Measurements from ENCODE around the gene PDE3A.
"Not testable (repeated sequence)": the region's sequence is repeated elsewhere in the genome, so short reads cannot be mapped to it uniquely, and the experiment has no call there.

The PDE3A gene

GRCh38 chr12:20588042-20588441, 219.7 kb downstream of the PDE3A start:
- Histone ChIP-seq H3K9me3 (ENCODE audit: control insufficient read depth, insufficient read depth, low read length) (no peaks in the 10 kb centered on the region), H3K36me3 (ENCODE audit: control insufficient read depth, insufficient read depth, low read length) (no peaks in the 10 kb centered on the region), H3K27ac (ENCODE audit: low read length) (no peak overlapping the region), H3K4me1 (ENCODE audit: control insufficient read depth, insufficient read depth, low read length) (no peaks in the 10 kb centered on the region; the same call in 1 of the 2 replicates), H3K27me3 (ENCODE audit: control insufficient read depth, insufficient read depth, low read length) (no peaks in the 10 kb centered on the region), H3K4me3 (ENCODE audit: low read length) (no peak overlapping the region)
- DNase-seq (ENCODE audit: low read depth, low spot score): no peak
- WGBS (ENCODE audit: insufficient coverage, insufficient read length): no CpG with 5 or more reads among the region's 3 CpGs

- no peaks in the 10 kb centered on the region for H3K9me3 ChIP-seq (ENCODE audit: control insufficient read depth, insufficient read depth, low read length)
- H3K27ac ChIP-seq (ENCODE audit: low read length): no peak overlapping the region
- WGBS (ENCODE audit: insufficient coverage, insufficient read length): no CpG with 5 or more reads among the region's 3 CpGs
- H3K27me3 ChIP-seq (ENCODE audit: control insufficient read depth, insufficient read depth, low read length): no peaks in the 10 kb centered on the region
- H3K4me3 ChIP-seq (ENCODE audit: low read length): no peak overlapping the region
- no peaks in the 10 kb centered on the region for H3K36me3 ChIP-seq (ENCODE audit: control insufficient read depth, insufficient read depth, low read length)
- no peak for DNase-seq (ENCODE audit: low read depth, low spot score)
- no peaks in the 10 kb centered on the region; the same call in 1 of the 2 replicates for H3K4me1 ChIP-seq (ENCODE audit: control insufficient read depth, insufficient read depth, low read length)
Observed at GRCh38 chr12:20590570-20590969, 222.2 kb downstream of the PDE3A start.

GRCh38 chr12:20592556-20592955, 224.2 kb downstream of the PDE3A start:
- Histone ChIP-seq H3K27me3 (ENCODE audit: control insufficient read depth, insufficient read depth, low read length) (no peaks in the 10 kb centered on the region), H3K9me3 (ENCODE audit: control insufficient read depth, insufficient read depth, low read length) (no peaks in the 10 kb centered on the region), H3K36me3 (ENCODE audit: control insufficient read depth, insufficient read depth, low read length) (no peaks in the 10 kb centered on the region), H3K4me1 (ENCODE audit: control insufficient read depth, insufficient read depth, low read length) (no peaks in the 10 kb centered on the region; the same call in 1 of the 2 replicates), H3K4me3 (ENCODE audit: low read length) (no peak overlapping the region), H3K27ac (ENCODE audit: low read length) (no peak overlapping the region)
- no peak for DNase-seq (ENCODE audit: low read depth, low spot score)
- WGBS (ENCODE audit: insufficient coverage, insufficient read length): no CpG with 5 or more reads among the region's 2 CpGs

GRCh38 chr12:20593611-20594010, 225.3 kb downstream of the PDE3A start:
- H3K27me3 ChIP-seq (ENCODE audit: control insufficient read depth, insufficient read depth, low read length): no peaks in the 10 kb centered on the region
- DNase-seq (ENCODE audit: low read depth, low spot score): no peak
- no peak overlapping the region for H3K27ac ChIP-seq (ENCODE audit: low read length)
- H3K4me1 ChIP-seq (ENCODE audit: control insufficient read depth, insufficient read depth, low read length): no peaks in the 10 kb centered on the region
- no peak overlapping the region for H3K4me3 ChIP-seq (ENCODE audit: low read length)
- H3K9me3 ChIP-seq (ENCODE audit: control insufficient read depth, insufficient read depth, low read length): no peaks in the 10 kb centered on the region
- no CpG with 5 or more reads among the region's 3 CpGs for WGBS (ENCODE audit: insufficient coverage, insufficient read length)
- H3K36me3 ChIP-seq (ENCODE audit: control insufficient read depth, insufficient read depth, low read length): no peaks in the 10 kb centered on the region

GRCh38 chr12:20596061-20596460, 227.7 kb downstream of the PDE3A start:
- Histone ChIP-seq H3K27ac (ENCODE audit: low read length) (no peak overlapping the region), H3K36me3 (ENCODE audit: control insufficient read depth, insufficient read depth, low read length) (no peaks in the 10 kb centered on the region), H3K4me1 (ENCODE audit: control insufficient read depth, insufficient read depth, low read length) (no peaks in the 10 kb centered on the region), H3K9me3 (ENCODE audit: control insufficient read depth, insufficient read depth, low read length) (no peaks in the 10 kb centered on the region), H3K4me3 (ENCODE audit: low read length) (no peak overlapping the region), H3K27me3 (ENCODE audit: control insufficient read depth, insufficient read depth, low read length) (no peaks in the 10 kb centered on the region)
- DNase-seq (ENCODE audit: low read depth, low spot score): no peak
- WGBS (ENCODE audit: insufficient coverage, insufficient read length): no CpG with 5 or more reads among the region's 1 CpG

- Histone ChIP-seq H3K36me3 (ENCODE audit: control insufficient read depth, insufficient read depth, low read length) (no peaks in the 10 kb centered on the region), H3K27me3 (ENCODE audit: control insufficient read depth, insufficient read depth, low read length) (no peaks in the 10 kb centered on the region), H3K9me3 (ENCODE audit: control insufficient read depth, insufficient read depth, low read length) (no peaks in the 10 kb centered on the region), H3K27ac (ENCODE audit: low read length) (no peak overlapping the region), H3K4me1 (ENCODE audit: control insufficient read depth, insufficient read depth, low read length) (no peaks in the 10 kb centered on the region), H3K4me3 (ENCODE audit: low read length) (no peak overlapping the region)
- DNase-seq (ENCODE audit: low read depth, low spot score): no peak
Observed at GRCh38 chr12:20599757-20600156, 231.4 kb downstream of the PDE3A start.

- H3K27ac ChIP-seq (ENCODE audit: low read length): no peak overlapping the region
- no peak overlapping the region for H3K4me3 ChIP-seq (ENCODE audit: low read length)
- H3K4me1 ChIP-seq (ENCODE audit: control insufficient read depth, insufficient read depth, low read length): no peaks in the 10 kb centered on the region
- no peaks in the 10 kb centered on the region for H3K27me3 ChIP-seq (ENCODE audit: control insufficient read depth, insufficient read depth, low read length)
- DNase-seq (ENCODE audit: low read depth, low spot score): no peak
- no CpG with 5 or more reads among the region's 2 CpGs for WGBS (ENCODE audit: insufficient coverage, insufficient read length)
- H3K36me3 ChIP-seq (ENCODE audit: control insufficient read depth, insufficient read depth, low read length): no peaks in the 10 kb centered on the region
- H3K9me3 ChIP-seq (ENCODE audit: control insufficient read depth, insufficient read depth, low read length): no peaks in the 10 kb centered on the region
Observed at GRCh38 chr12:20601668-20602280, 233.4 kb downstream of the PDE3A start.

GRCh38 chr12:20602641-20603391, 234.5 kb downstream of the PDE3A start:
- H3K27me3 ChIP-seq (ENCODE audit: control insufficient read depth, insufficient read depth, low read length): no peaks in the 10 kb centered on the region
- H3K9me3 ChIP-seq (ENCODE audit: control insufficient read depth, insufficient read depth, low read length): no peaks in the 10 kb centered on the region
- H3K4me1 ChIP-seq (ENCODE audit: control insufficient read depth, insufficient read depth, low read length): no peaks in the 10 kb centered on the region
- no peak overlapping the region for H3K27ac ChIP-seq (ENCODE audit: low read length)
- DNase-seq (ENCODE audit: low read depth, low spot score): no peak
- no peak overlapping the region for H3K4me3 ChIP-seq (ENCODE audit: low read length)
- WGBS (ENCODE audit: insufficient coverage, insufficient read length): no CpG with 5 or more reads among the region's 4 CpGs
- no peaks in the 10 kb centered on the region for H3K36me3 ChIP-seq (ENCODE audit: control insufficient read depth, insufficient read depth, low read length)

- Histone ChIP-seq H3K27me3 (ENCODE audit: control insufficient read depth, insufficient read depth, low read length) (no peaks in the 10 kb centered on the region), H3K36me3 (ENCODE audit: control insufficient read depth, insufficient read depth, low read length) (no peaks in the 10 kb centered on the region), H3K9me3 (ENCODE audit: control insufficient read depth, insufficient read depth, low read length) (no peaks in the 10 kb centered on the region), H3K4me1 (ENCODE audit: control insufficient read depth, insufficient read depth, low read length) (no peaks in the 10 kb centered on the region), H3K4me3 (ENCODE audit: low read length) (no peak overlapping the region), H3K27ac (ENCODE audit: low read length) (no peak overlapping the region)
- DNase-seq (ENCODE audit: low read depth, low spot score): no peak
- WGBS (ENCODE audit: insufficient coverage, insufficient read length): no CpG with 5 or more reads among the region's 3 CpGs
Observed at GRCh38 chr12:20604408-20605067, 236.2 kb downstream of the PDE3A start.

GRCh38 chr12:20615020-20615419, 246.7 kb downstream of the PDE3A start:
- not testable (repeated sequence) for H3K27me3 ChIP-seq (ENCODE audit: control insufficient read depth, insufficient read depth, low read length); H3K4me1 ChIP-seq (ENCODE audit: control insufficient read depth, insufficient read depth, low read length); H3K4me3 ChIP-seq (ENCODE audit: low read length); H3K36me3 ChIP-seq (ENCODE audit: control insufficient read depth, insufficient read depth, low read length); H3K27ac ChIP-seq (ENCODE audit: low read length); H3K9me3 ChIP-seq (ENCODE audit: control insufficient read depth, insufficient read depth, low read length); DNase-seq (ENCODE audit: low read depth, low spot score)
- no CpG with 5 or more reads among the region's 8 CpGs for whole genome bisulfite sequencing (ENCODE audit: insufficient coverage, insufficient read length)
